ACC112 (cell line): Measurements from ENCODE around the gene HSPA2.

Source experiments
- H2AFZ ChIP-seq: fragments of 200-600 bp; sonication (generic); one replicate; pipeline ENCODE4 v1.6.0; 2017; ENCODE audit warnings: antibody characterized with exemption, low read length; ENCODE audit not compliant: unreplicated experiment
- H3K27ac ChIP-seq: fragments of 200-600 bp; sonication (generic); 2 replicates; pipeline ENCODE4 v1.5.1; 2014; ENCODE audit warnings: low read depth, mild to moderate bottlenecking, antibody characterized with exemption, low read length, moderate library complexity
- H3K27me3 ChIP-seq: fragments of 200-600 bp; sonication (generic); 2 replicates; pipeline ENCODE4 v1.6.1; 2014; ENCODE audit warnings: mild to moderate bottlenecking, antibody characterized with exemption, low read length, moderate library complexity, mixed read lengths; ENCODE audit not compliant: insufficient read depth
- H3K36me3 ChIP-seq: fragments of 200-600 bp; sonication (generic); 2 replicates; pipeline ENCODE4 v1.6.1; 2016; ENCODE audit warnings: mild to moderate bottlenecking, antibody characterized with exemption, low read length, moderate library complexity, mixed read lengths; ENCODE audit not compliant: insufficient read depth
- H3K4me1 ChIP-seq: fragments of 200-600 bp; sonication (generic); one replicate; pipeline ENCODE4 v1.6.1; 2016; ENCODE audit warnings: low read length, mixed read lengths; ENCODE audit not compliant: insufficient read depth, unreplicated experiment, control insufficient read depth
- H3K4me3 ChIP-seq: fragments of 200-600 bp; sonication (generic); 2 replicates; pipeline ENCODE4 v1.5.1; 2014; ENCODE audit warnings: mild to moderate bottlenecking, low read depth, low read length
- H3K79me2 ChIP-seq: fragments of 200-600 bp; sonication (generic); one replicate; pipeline ENCODE4 v1.6.0; 2016; ENCODE audit warnings: low read length; ENCODE audit not compliant: control insufficient read depth, unreplicated experiment, insufficient read depth

HSPA2 gene

DNA sequence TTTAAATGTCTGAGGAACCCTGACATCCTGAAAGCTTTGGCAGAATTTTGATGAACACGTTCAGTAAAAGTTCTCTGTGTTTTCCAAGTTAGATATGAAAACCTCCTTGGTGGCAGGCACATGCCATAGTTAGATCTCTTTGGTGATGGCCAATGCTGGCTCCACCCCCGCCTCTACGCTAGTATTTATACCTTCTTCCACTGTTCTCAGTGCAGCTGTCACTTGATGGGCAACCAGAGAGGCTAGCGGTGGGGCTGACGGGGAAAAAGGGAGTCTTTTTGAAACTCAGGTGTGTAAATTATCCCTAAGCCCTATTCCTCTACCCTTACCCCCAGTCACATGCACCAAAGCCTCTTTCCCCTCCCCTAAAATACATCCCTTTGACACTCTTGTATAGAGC is 41.3 kb downstream of the HSPA2 start:
- no peak overlapping the region for H3K4me3 ChIP-seq
- no peaks in the 10 kb centered on the region for H3K36me3 ChIP-seq
- no peak overlapping the region for H3K27ac ChIP-seq
- no peaks in the 10 kb centered on the region for H3K79me2 ChIP-seq
- H2AFZ ChIP-seq = no peak overlapping the region
- no peaks in the 10 kb centered on the region for H3K27me3 ChIP-seq
- no peaks in the 10 kb centered on the region for H3K4me1 ChIP-seq

DNA sequence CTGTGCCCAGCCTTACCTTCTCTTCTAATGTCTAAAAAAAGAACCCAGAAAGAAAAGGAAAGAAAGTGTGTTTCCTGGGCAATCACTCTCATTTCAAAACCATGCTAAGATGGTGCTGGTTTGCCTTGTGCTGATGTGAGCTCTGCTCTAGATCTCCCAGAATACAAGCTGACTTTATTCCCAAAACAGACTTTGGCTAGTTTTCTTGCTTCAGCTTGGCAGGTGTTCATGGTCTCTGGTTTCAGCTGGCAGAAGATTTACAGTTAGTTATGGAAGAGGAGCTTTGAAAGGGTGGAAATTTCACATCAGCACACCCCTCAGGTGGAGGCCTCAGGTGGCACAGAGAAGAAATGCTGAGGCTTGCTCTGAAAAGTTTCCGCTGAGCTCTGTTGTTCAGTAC is 43.6 kb downstream of the HSPA2 start:
- Histone ChIP-seq H2AFZ (no peak overlapping the region), H3K4me1 (no peaks in the 10 kb centered on the region)

DNA sequence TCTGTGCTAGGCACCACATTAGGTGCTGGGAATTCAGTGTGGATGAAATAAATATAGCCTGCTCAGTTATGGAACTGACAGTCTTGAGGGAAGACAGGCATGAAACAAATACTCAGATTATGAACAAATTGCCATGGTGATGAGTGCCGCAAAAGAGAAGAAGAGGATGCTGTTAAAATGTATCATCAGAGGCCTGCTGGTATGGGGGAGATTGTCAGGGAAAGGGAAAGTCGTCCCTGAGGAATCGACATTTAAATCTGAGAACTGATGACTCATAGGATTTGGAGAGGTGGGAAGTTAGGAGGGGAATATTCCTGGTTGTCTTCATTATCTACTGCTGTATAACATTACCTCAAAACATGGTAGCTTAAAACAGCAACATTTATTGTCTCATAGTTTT is 51.3 kb downstream of the HSPA2 start:
- no peaks in the 10 kb centered on the region for H3K27me3 ChIP-seq
- no peaks in the 10 kb centered on the region for H3K79me2 ChIP-seq
- no peak overlapping the region for H3K27ac ChIP-seq
- no peak overlapping the region for H2AFZ ChIP-seq
- H3K36me3 ChIP-seq = no peaks in the 10 kb centered on the region
- no peak overlapping the region for H3K4me3 ChIP-seq
- H3K4me1 ChIP-seq = no peaks in the 10 kb centered on the region

More for the DNA sequence above, 43.6 kb downstream of the HSPA2 start:
- no peaks in the 10 kb centered on the region for H3K27me3 ChIP-seq
- no peak overlapping the region for H3K27ac ChIP-seq
- H3K4me3 ChIP-seq = no peak overlapping the region
- no peaks in the 10 kb centered on the region for H3K36me3 ChIP-seq
- no peaks in the 10 kb centered on the region for H3K79me2 ChIP-seq
